ENCODE measurements around the gene RDH8.

Gene RDH8

GRCh38 chr19:10018263-10018662 is 5.0 kb downstream of the RDH8 start:
- TF ChIP-seq POLR2AphosphoS5 (IDR thresholded peaks at IDR 0.05; ENCODE audit: low read depth, low read length) (no peak), FOXP2 (optimal IDR thresholded peaks at IDR 0.05; ENCODE audit: borderline replicate concordance, extremely low read depth, extremely low read length, insufficient read depth) (no peak), SIN3A (IDR thresholded peaks at IDR 0.05; ENCODE audit: borderline replicate concordance, insufficient read depth, low read length) (no peak), REST (IDR thresholded peaks at IDR 0.05; ENCODE audit: insufficient read depth in 1 of 2, low read depth in 2 of 2, low read length in 2 of 2) (no peak), TAF1 (IDR thresholded peaks at IDR 0.05; ENCODE audit: borderline replicate concordance, insufficient read depth, low read length) (no peak)

- TF ChIP-seq TAF1 (IDR thresholded peaks at IDR 0.05; ENCODE audit: borderline replicate concordance, insufficient read depth, low read length) (no peak), SIN3A (IDR thresholded peaks at IDR 0.05; ENCODE audit: borderline replicate concordance, insufficient read depth, low read length) (no peak), FOXP2 (optimal IDR thresholded peaks at IDR 0.05; ENCODE audit: borderline replicate concordance, extremely low read depth, extremely low read length, insufficient read depth) (no peak), REST (IDR thresholded peaks at IDR 0.05; ENCODE audit: insufficient read depth in 1 of 2, low read depth in 2 of 2, low read length in 2 of 2) (no peak), POLR2AphosphoS5 (IDR thresholded peaks at IDR 0.05; ENCODE audit: low read depth, low read length) (no peak)
Measured at GRCh38 chr19:10018786-10019185, 5.5 kb downstream of the RDH8 start.

GRCh38 chr19:10019246-10019645 is 6.0 kb downstream of the RDH8 start:
- TF ChIP-seq POLR2AphosphoS5 (IDR thresholded peaks at IDR 0.05; ENCODE audit: low read depth, low read length), result no peak
- no peak for TF ChIP-seq TAF1 (IDR thresholded peaks at IDR 0.05; ENCODE audit: borderline replicate concordance, insufficient read depth, low read length)
- TF ChIP-seq SIN3A (IDR thresholded peaks at IDR 0.05; ENCODE audit: borderline replicate concordance, insufficient read depth, low read length), result no peak
- no peak for TF ChIP-seq REST (IDR thresholded peaks at IDR 0.05; ENCODE audit: insufficient read depth in 1 of 2, low read depth in 2 of 2, low read length in 2 of 2)
- TF ChIP-seq FOXP2 (optimal IDR thresholded peaks at IDR 0.05; ENCODE audit: borderline replicate concordance, extremely low read depth, extremely low read length, insufficient read depth), result no peak

- TF ChIP-seq TAF1 (IDR thresholded peaks at IDR 0.05; ENCODE audit: borderline replicate concordance, insufficient read depth, low read length) (no peak), REST (IDR thresholded peaks at IDR 0.05; ENCODE audit: insufficient read depth in 1 of 2, low read depth in 2 of 2, low read length in 2 of 2) (no peak)
Measured at GRCh38 chr19:10020851-10021250, 7.6 kb downstream of the RDH8 start.

- TF ChIP-seq FOXP2 (optimal IDR thresholded peaks at IDR 0.05; ENCODE audit: borderline replicate concordance, extremely low read depth, extremely low read length, insufficient read depth) (no peak), POLR2AphosphoS5 (IDR thresholded peaks at IDR 0.05; ENCODE audit: low read depth, low read length) (no peak), TAF1 (IDR thresholded peaks at IDR 0.05; ENCODE audit: borderline replicate concordance, insufficient read depth, low read length) (no peak), SIN3A (IDR thresholded peaks at IDR 0.05; ENCODE audit: borderline replicate concordance, insufficient read depth, low read length) (no peak), REST (IDR thresholded peaks at IDR 0.05; ENCODE audit: insufficient read depth in 1 of 2, low read depth in 2 of 2, low read length in 2 of 2) (no peak)
Measured at GRCh38 chr19:10021446-10021845, 8.2 kb downstream of the RDH8 start.

All from PFSK-1 (cell line).